Osteoblast (primary cell): ENCODE measurements around the gene FAIM2. TPM values are rescaled to one million over a fixed set of nuclear protein-coding genes. Genes with fewer than 3 reads are reported as not detected.

ENCODE experiments used
- DNase-seq: peaks from one replicate; pipeline ENCODE4 v3.0.0; 2011; ENCODE audit warnings: low spot score, mixed read lengths; ENCODE audit not compliant: insufficient read length; ENCODE audit errors: missing footprints
- H2AFZ ChIP-seq: 2 replicates; pipeline ENCODE4 v1.6.0; 2011; ENCODE audit warnings: mild to moderate bottlenecking, low read length
- H3K27ac ChIP-seq: 2 replicates; pipeline ENCODE4 v1.5.1; 2011; ENCODE audit warnings: mild to moderate bottlenecking, low read depth, low read length, moderate library complexity
- H3K27me3 ChIP-seq: 2 replicates; pipeline ENCODE4 v1.6.0; 2012; ENCODE audit warnings: mild to moderate bottlenecking, control low read depth, inconsistent platforms, low read length, moderate library complexity; ENCODE audit not compliant: insufficient read depth
- H3K36me3 ChIP-seq: 2 replicates; pipeline ENCODE4 v1.5.1; 2011; ENCODE audit warnings: mild to moderate bottlenecking, low read length, control low read depth, moderate library complexity; ENCODE audit not compliant: insufficient read depth
- H3K4me1 ChIP-seq: 2 replicates; pipeline ENCODE4 v1.5.1; 2011; ENCODE audit warnings: mild to moderate bottlenecking, low read length, control low read depth, moderate library complexity; ENCODE audit not compliant: insufficient read depth
- H3K4me2 ChIP-seq: 2 replicates; pipeline ENCODE4 v1.6.0; 2011; ENCODE audit warnings: mild to moderate bottlenecking, low read length; ENCODE audit not compliant: insufficient read depth
- H3K4me3 ChIP-seq: fragments of 200-600 bp; sonication (generic); 3 replicates; pipeline ENCODE4 v1.5.1; 2012; ENCODE audit warnings: mild to moderate bottlenecking, low read length, inconsistent platforms; ENCODE audit not compliant: insufficient read depth
- H3K79me2 ChIP-seq: 2 replicates; pipeline ENCODE4 v1.6.0; 2012; ENCODE audit warnings: mild to moderate bottlenecking, low read length, control low read depth, inconsistent platforms; ENCODE audit not compliant: insufficient read depth
- H3K9me3 ChIP-seq: 2 replicates; pipeline ENCODE4 v1.5.1; 2011; ENCODE audit warnings: low read depth, low read length, control low read depth
- H4K20me1 ChIP-seq: 2 replicates; pipeline ENCODE4 v1.6.0; 2012; ENCODE audit warnings: mild to moderate bottlenecking, low read length, control low read depth; ENCODE audit not compliant: insufficient read depth
- CTCF ChIP-seq: IDR thresholded peaks from 2 replicates; pipeline ENCODE4 v1.5.1; 2011; ENCODE audit warnings: mild to moderate bottlenecking, low read depth, low read length, moderate library complexity; ENCODE audit errors: extremely low read depth
- total RNA-seq: library from RNA; depleted of rRNA; stranded (reverse); fragments of >200 nt; gene quantifications from 2 replicates; pipeline ENCODE4 v1.2.3, GENCODE V29; 2012

Gene FAIM2
- total RNA-seq, 1 donor = 1.4 TPM

DNA sequence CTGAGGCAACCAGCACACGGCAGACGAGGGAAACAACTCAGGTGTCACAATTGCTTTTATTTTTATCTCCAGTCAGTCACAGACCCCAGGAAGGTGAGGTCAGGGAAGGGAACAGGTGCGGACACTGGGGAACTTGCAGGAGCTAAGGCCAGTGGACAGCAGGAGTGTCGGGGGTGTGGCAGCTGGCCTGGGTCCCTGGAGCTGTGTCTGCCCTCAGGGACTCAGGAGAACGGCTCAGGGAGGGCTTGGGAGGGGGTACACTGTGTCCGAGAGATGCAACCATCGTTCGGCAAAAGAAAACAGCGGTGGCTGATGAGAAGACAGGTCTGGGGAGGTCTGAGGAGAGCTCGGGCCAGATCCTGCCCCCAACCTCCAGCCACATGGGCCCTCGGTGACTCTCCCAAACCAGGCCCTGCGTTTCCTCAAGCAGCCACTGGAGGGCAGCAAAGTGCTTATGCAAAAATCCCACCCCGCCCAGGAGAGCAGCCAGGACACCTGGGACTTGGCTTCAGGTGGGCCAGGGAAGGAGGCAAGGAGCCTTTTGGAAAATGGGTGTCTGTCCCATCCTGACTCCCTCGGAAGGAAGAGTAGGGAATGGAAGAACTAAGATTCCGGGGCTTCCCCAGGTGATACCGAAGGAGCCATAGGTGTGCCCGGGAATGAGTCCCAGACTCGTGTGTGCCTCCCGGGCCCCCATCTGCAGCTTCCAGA, 36.7 kb downstream of the FAIM2 start:
- no peak overlapping the region for H3K4me2 ChIP-seq
- DNase-seq = peak; percentile 96
- no peak overlapping the region for H3K4me3 ChIP-seq
- H3K79me2 ChIP-seq = no peaks in the 10 kb centered on the region
- no peaks in the 10 kb centered on the region for H3K36me3 ChIP-seq
- no peak overlapping the region for H3K27ac ChIP-seq
- H3K27me3 ChIP-seq = peaks cover 21% of the 10 kb centered on the region
- H3K4me1 ChIP-seq = peaks cover 14% of the 10 kb centered on the region
- no peaks in the 10 kb centered on the region for H3K9me3 ChIP-seq
- TF ChIP-seq CTCF = peak; percentile 89
- peak overlapping the region; percentile 9 for H2AFZ ChIP-seq
- no peaks in the 10 kb centered on the region for H4K20me1 ChIP-seq

DNA sequence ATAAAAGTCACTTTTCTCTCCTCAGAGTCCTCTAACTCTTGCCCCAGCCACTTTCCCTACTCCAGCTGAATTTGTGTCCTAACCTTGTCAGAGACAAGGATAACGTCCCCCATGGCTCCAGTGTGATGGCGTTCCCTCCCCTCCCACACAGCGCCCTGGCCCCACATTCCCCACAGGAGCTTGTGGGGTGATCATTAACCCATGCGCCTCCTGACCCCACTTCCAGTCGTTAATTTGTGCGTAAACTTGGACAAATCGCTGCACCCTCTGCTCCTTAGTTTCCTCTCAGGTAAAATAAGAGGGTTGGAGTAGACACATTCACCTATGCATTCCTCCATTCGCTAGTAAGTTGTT, 37.9 kb downstream of the FAIM2 start:
- H3K79me2 ChIP-seq = no peaks in the 10 kb centered on the region
- TF ChIP-seq CTCF = no peak
- no peak overlapping the region for H3K4me3 ChIP-seq
- no peak overlapping the region for H2AFZ ChIP-seq
- H3K27me3 ChIP-seq = peaks cover 21% of the 10 kb centered on the region
- no peaks in the 10 kb centered on the region for H4K20me1 ChIP-seq
- H3K9me3 ChIP-seq = no peaks in the 10 kb centered on the region
- peak; percentile 52 for DNase-seq
- no peak overlapping the region for H3K27ac ChIP-seq
- H3K4me2 ChIP-seq = no peak overlapping the region
- H3K4me1 ChIP-seq = peaks cover 14% of the 10 kb centered on the region
- H3K36me3 ChIP-seq = no peaks in the 10 kb centered on the region

GRCh38 chr12:49865109-49865781, 38.5 kb downstream of the FAIM2 start:
- H3K27me3 ChIP-seq = peaks cover 21% of the 10 kb centered on the region
- peaks cover 14% of the 10 kb centered on the region for H3K4me1 ChIP-seq
- H3K4me3 ChIP-seq = no peak overlapping the region
- H3K36me3 ChIP-seq = no peaks in the 10 kb centered on the region
- no peaks in the 10 kb centered on the region for H3K9me3 ChIP-seq
- H4K20me1 ChIP-seq = no peaks in the 10 kb centered on the region
- DNase-seq = peak; percentile 47
- H3K4me2 ChIP-seq = no peak overlapping the region
- H2AFZ ChIP-seq = no peak overlapping the region
- no peak overlapping the region for H3K27ac ChIP-seq
- TF ChIP-seq CTCF = no peak
- H3K79me2 ChIP-seq = no peaks in the 10 kb centered on the region

DNA sequence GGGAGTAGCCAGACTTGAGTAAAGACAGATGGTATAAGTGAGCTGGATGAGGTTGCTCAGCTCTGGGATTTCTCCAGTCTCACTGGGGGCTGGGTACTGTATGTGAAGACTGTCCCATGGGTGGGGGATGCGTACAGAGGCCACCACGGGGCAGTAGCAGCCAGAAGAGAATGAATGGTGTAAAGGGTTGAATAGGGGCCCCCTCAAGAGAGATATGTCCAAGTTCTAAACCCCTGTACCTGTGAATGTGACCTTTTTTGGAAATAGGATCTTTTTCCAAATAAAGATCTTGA, 39.0 kb downstream of the FAIM2 start:
- Histone ChIP-seq H3K4me3 (no peak overlapping the region), H3K27ac (no peak overlapping the region), H3K4me1 (peaks cover 12% of the 10 kb centered on the region), H2AFZ (no peak overlapping the region), H3K4me2 (no peak overlapping the region), H3K9me3 (no peaks in the 10 kb centered on the region), H4K20me1 (no peaks in the 10 kb centered on the region), H3K27me3 (peaks cover 21% of the 10 kb centered on the region), H3K36me3 (no peaks in the 10 kb centered on the region), H3K79me2 (no peaks in the 10 kb centered on the region)
- no peak for TF ChIP-seq CTCF
- DNase-seq = peak; percentile 34
